GM10266 (cell line): Measurements from ENCODE around the gene TRIM36.

ENCODE experiments used
- DNase-seq: peaks from one replicate; pipeline ENCODE4 v3.0.0; 2012; ENCODE audit errors: extremely low spot score
- TF ChIP-seq, protein P1 (sequence below): IDR thresholded peaks from 2 replicates; pipeline ENCODE4 v1.5.1; 2012; ENCODE audit warnings: mild to moderate bottlenecking, low read depth; ENCODE audit not compliant: control insufficient read depth, insufficient read depth; ENCODE audit errors: missing control alignments

The TRIM36 gene, protein sequence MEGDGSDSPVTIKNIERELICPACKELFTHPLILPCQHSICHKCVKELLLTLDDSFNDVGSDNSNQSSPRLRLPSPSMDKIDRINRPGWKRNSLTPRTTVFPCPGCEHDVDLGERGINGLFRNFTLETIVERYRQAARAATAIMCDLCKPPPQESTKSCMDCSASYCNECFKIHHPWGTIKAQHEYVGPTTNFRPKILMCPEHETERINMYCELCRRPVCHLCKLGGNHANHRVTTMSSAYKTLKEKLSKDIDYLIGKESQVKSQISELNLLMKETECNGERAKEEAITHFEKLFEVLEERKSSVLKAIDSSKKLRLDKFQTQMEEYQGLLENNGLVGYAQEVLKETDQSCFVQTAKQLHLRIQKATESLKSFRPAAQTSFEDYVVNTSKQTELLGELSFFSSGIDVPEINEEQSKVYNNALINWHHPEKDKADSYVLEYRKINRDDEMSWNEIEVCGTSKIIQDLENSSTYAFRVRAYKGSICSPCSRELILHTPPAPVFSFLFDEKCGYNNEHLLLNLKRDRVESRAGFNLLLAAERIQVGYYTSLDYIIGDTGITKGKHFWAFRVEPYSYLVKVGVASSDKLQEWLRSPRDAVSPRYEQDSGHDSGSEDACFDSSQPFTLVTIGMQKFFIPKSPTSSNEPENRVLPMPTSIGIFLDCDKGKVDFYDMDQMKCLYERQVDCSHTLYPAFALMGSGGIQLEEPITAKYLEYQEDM

DNA sequence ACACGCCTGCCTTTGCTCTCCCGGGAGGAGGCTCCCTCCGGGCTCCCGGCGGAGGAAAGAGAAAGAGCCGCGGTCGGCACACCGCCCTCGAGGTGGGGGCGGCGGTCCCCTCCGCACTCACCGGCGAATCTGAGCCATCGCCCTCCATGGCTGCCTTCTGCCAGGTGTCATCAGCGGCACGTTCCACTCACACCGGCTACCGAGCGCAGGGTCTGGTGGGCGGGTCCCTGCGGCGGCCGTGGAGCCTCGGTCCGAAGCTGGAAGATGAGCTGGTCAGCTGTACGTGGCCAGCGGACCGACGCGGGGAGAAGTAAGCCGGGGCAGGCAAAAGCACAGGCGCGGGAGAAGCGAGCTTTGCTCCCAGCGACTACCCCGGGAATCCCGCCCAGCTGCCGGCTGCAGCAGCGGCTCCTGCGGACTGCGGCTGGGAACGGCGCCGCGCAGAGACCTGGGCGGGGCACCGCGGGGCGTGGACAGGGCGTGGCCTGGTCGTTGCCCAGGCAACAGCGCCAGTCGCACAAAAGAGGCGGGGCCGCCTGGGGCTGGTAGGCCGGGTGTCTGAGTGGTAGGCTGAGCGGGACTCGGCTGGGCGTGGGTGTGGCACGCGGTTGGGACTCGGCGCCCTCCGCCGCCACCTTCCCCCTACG, at the start of gene TRIM36:
Gene TRIM36, minus strand, starts transcription at position 422 of the 647 bp plus-strand sequence. Its CDS starts 274 bp downstream, at position 148.
- peak; percentile 95 for DNase-seq
- TF ChIP-seq, protein P1, sequence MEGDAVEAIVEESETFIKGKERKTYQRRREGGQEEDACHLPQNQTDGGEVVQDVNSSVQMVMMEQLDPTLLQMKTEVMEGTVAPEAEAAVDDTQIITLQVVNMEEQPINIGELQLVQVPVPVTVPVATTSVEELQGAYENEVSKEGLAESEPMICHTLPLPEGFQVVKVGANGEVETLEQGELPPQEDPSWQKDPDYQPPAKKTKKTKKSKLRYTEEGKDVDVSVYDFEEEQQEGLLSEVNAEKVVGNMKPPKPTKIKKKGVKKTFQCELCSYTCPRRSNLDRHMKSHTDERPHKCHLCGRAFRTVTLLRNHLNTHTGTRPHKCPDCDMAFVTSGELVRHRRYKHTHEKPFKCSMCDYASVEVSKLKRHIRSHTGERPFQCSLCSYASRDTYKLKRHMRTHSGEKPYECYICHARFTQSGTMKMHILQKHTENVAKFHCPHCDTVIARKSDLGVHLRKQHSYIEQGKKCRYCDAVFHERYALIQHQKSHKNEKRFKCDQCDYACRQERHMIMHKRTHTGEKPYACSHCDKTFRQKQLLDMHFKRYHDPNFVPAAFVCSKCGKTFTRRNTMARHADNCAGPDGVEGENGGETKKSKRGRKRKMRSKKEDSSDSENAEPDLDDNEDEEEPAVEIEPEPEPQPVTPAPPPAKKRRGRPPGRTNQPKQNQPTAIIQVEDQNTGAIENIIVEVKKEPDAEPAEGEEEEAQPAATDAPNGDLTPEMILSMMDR = peak; percentile 30

DNA sequence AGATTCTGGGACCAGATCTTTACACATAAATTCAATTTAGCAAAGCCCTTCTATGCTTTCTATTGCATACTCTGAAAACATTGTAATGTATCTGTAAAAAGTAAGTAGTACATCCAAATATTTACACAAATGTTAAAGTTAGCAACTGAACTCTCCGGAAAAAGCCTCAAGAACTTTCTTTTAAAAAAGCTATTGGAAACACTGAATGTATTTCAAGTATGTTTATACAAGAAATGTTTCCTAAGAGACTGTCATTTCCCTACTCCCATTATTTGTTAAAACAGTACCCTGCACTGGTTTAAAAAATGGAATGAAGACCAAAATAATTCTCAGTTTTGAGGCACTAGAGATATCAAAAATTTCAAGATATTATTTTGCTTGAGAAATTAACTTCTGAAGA, 44.8 kb upstream of the TRIM36 start:
- TF ChIP-seq, protein P1 = no peak
- DNase-seq = no peak

DNA sequence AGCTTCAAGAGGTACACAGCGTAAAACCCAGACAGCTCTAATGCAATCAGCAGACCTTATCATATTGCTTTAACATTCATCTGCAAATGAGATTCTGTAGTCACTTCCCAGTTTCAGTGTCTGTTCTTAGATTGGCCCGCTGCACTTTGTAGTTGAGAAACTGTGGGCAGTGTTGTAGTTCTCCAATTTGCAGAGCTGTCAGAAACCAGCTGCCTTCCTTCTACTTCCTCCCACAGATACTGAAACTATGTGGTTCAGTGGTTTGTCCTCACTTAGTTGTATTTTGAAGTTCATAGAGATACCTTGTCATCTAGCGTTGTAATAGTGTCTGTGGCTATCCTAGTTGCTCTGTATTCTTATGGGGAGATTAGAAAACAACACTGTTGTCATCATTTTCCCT, 39.6 kb upstream of the TRIM36 start:
- TF ChIP-seq, protein P1 = no peak
- peak; percentile 55 for DNase-seq

DNA sequence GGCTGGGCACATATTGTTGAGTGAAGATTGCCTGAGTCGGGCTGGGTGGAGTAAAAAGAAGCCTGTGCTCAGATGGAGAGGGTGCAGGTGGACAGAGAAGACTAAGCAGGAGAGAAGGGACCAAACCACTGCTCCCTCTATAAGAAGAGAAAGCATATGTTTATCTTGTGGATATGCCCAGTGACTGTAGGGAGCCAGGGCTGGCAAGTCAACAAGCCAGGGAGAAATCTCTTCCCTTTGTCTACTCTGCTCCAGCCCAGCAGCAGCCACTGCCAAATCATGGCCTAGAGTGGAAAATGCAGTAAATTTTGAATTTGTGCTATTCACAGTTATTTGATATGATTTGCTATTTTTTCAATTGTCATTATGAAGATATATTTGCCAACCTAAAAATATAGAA, 33.2 kb upstream of the TRIM36 start:
- TF ChIP-seq, protein P1 = no peak
- no peak for DNase-seq

DNA sequence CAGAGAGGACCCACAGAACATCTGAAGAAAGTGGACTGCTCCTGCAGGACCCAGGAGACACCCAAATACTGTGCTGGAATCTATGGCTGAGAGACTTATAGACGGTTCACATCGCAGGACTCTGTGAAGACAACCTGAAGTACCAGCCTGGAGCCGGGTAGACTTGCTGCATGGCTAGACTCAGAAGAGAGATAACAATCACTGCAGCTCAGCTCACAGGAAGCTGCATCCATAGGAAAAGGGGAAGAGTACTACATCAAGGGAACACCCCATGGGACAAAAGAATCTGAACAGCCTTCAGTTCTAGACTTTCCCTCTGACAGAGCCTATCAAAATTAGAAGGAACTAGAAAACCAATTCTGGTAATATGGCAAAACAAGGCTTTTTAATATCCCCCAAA, 26.5 kb upstream of the TRIM36 start:
- TF ChIP-seq, protein P1 = no peak
- DNase-seq = no peak

DNA sequence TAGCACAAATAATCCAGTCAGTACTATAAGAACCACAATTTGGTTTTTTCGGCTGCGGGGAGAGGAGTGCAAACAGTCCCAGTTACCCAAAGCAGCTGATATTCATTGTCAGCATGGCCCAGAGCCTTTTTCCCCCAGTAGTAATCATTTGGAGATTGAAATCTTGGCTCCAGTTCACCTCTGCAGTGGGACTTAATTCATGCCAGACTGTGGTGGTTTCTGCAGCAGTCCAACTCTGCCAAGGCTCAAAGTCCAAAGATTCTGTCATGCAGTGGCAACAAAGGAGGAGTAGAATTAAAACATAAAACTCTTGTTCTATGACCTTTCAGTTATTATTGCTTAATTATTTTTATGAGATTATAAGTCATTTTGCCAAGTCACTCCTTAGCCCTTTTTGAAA, 25.0 kb upstream of the TRIM36 start:
- TF ChIP-seq, protein P1 = no peak

More for the DNA sequence above, 25.0 kb upstream of the TRIM36 start:
- DNase-seq = no peak
